Thyroid gland (tissue), 4 donors: Measurements from ENCODE around the gene ZFYVE27. TPM values are rescaled to one million over a fixed set of nuclear protein-coding genes. Genes with fewer than 3 reads are reported as not detected.
"Not testable (repeated sequence)": the region's sequence is repeated elsewhere in the genome, so short reads cannot be mapped to it uniquely, and the experiment has no call there.

Source experiments
- DNase-seq, 2 donors: peaks; one replicate each; pipeline ENCODE4 v3.0.0-alpha.2; 2019
- H3K27ac ChIP-seq, 3 donors: fragments of 200-600 bp; sonication (generic); 1 replicate in 2 of 3; 2 replicates in 1 of 3; pipeline ENCODE4 v1.5.1; 2016 to 2019; ENCODE audit warnings: mild to moderate bottlenecking in 1 of 3, moderate library complexity in 1 of 3
- H3K27me3 ChIP-seq: fragments of 200-600 bp; sonication (generic); one replicate; pipeline ENCODE4 v1.5.1; 2019
- H3K36me3 ChIP-seq, 2 donors: fragments of 200-600 bp; sonication (generic); one replicate each; pipeline ENCODE4 v1.5.1; 2016 to 2019
- H3K4me1 ChIP-seq, 2 donors: fragments of 200-600 bp; sonication (generic); one replicate each; pipeline ENCODE4 v1.5.1; 2017 to 2019
- H3K4me3 ChIP-seq, 3 donors: fragments of 200-600 bp; sonication (generic); replicated peaks in 1 of 3; 1 replicate in 2 of 3; 2 replicates in 1 of 3; pipeline ENCODE4 v1.5.1; 2016; ENCODE audit warnings: mild to moderate bottlenecking in 1 of 3
- H3K9me3 ChIP-seq: fragments of 200-600 bp; sonication (generic); one replicate; pipeline ENCODE4 v1.5.1; 2017
- CTCF ChIP-seq, 6 experiments: fragments of 200-600 bp in 3 of 6; fragments of 450-650 bp in 3 of 6; sonication (generic) in 3 of 6; IDR thresholded peaks; one replicate each; pipeline ENCODE4 v1.5.1; 2016 to 2019; ENCODE audit warnings: antibody characterized with exemption in 6 of 6, mild to moderate bottlenecking in 2 of 6, inconsistent platforms in 1 of 6, moderate library complexity in 1 of 6
- POLR2A ChIP-seq, 2 donors: fragments of 450-650 bp; IDR thresholded peaks; one replicate each; pipeline ENCODE4 v1.6.1; 2017; ENCODE audit warnings: antibody characterized with exemption in 2 of 2, mild to moderate bottlenecking in 2 of 2, moderate library complexity in 1 of 2
- WGBS, 2 donors: methylation state at CpG; one replicate each; pipeline ENCODE4 v1.1.5; 2017; 5-methylcytosine and 5-hydroxymethylcytosine counted together
- intact Hi-C: fragments of 100-400 bp; cut with DNase I; formaldehyde crosslinking; loops from one replicate; pipeline ENCODE4 v1.15.1; 2023
- total RNA-seq, 4 donors: library from RNA; depleted of rRNA; stranded (reverse); fragments of >200 nt; gene quantifications; one replicate each; pipeline ENCODE4 v1.2.3, GENCODE V29; 2016

ZFYVE27 gene
- total RNA-seq = 10 to 100 TPM; 18.4 to 43.5 (median 24.8) TPM

- intact Hi-C loops = loop anchor here (10.0 kb wide), 1 partner anchor 62 kb away; no protein-coding TSS in a partner anchor
- WGBS, 2 donors = 0% methylated on average over 27 to 28 of the region's 72 CpGs
Measured at GRCh38 chr10:97736902-97737769, at the start of gene ZFYVE27. TSS of gene ZFYVE27 (plus strand) at chr10:97737128. CDS start at chr10:97738478, 1,350 bp downstream.

GRCh38 chr10:97687785-97688781 lies 48.8 kb upstream of the ZFYVE27 start:
- Histone ChIP-seq H3K9me3 (no peaks in the 10 kb centered on the region), H3K27me3 (no peaks in the 10 kb centered on the region), H3K4me3 (no peak overlapping the region), H3K36me3 (no peaks in the 10 kb centered on the region), H3K27ac (peak overlapping the region; percentile 77 to 97 (median 94)), H3K4me1 (peaks cover 41 to 47% of the 10 kb centered on the region in 2 donors)
- intact Hi-C loops = no loop called here
- TF ChIP-seq POLR2A (IDR thresholded peaks at IDR 0.05) (no peak), CTCF (IDR thresholded peaks at IDR 0.05) (no peak)
- WGBS, 2 donors = 46 to 58% methylated on average over 14 of the region's 14 CpGs
- DNase-seq = peak; percentile 18

More at GRCh38 chr10:97736902-97737769, at the start of gene ZFYVE27:
- Histone ChIP-seq H3K27ac (peak within 1 kb of the TSS; percentile 73 to 87 (median 86)), H3K27me3 (no peaks in the 10 kb centered on the region), H3K4me3 (peak within 1 kb of the TSS; percentile 80 to 92 (median 85)), H3K9me3 (no peaks in the 10 kb centered on the region), H3K4me1 (peaks cover 12 to 14% of the 10 kb centered on the region in 2 donors), H3K36me3 (peaks cover 0 to 4% of the 10 kb centered on the region in 2 donors)
- DNase-seq = peak; percentile 97
- TF ChIP-seq CTCF (IDR thresholded peaks at IDR 0.05) (peak in 1 of 6 experiments; percentile 4), POLR2A (IDR thresholded peaks at IDR 0.05) (peak; percentile 83 to 94)

DNA sequence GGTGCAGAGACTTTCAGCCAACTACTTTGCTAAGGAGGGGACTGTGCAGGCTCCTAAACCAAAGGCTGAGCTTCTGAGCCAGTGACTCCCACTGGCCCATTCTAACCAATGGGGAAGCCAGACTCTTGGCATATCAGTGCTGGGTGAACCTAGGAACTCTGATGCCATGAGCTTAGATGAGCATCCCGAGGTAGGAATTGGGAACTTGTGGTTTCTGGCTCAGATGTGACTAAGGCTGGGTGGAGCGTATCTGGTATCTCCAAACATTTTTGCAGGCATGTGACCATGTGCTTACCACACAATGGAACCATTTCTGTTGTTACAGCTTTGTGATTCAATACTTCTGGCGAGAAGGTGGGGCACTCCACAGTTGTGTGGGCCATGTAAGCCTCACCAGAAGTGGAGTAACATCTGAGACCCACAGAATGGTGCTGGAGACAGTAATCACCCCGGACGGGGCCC lies 47.3 kb upstream of the ZFYVE27 start:
- WGBS, 2 donors = 87 to 91% methylated on average over 5 of the region's 5 CpGs
- no peaks in the 10 kb centered on the region for H3K36me3 ChIP-seq
- no peak for DNase-seq
- H3K4me1 ChIP-seq = peaks cover 29 to 34% of the 10 kb centered on the region in 2 donors
- no peaks in the 10 kb centered on the region for H3K9me3 ChIP-seq
- intact Hi-C loops = no loop called here
- H3K27ac ChIP-seq = peak overlapping the region in 2 of 3 donors; percentile 94 to 97
- TF ChIP-seq CTCF (IDR thresholded peaks at IDR 0.05) (no peak), POLR2A (IDR thresholded peaks at IDR 0.05) (no peak)
- no peaks in the 10 kb centered on the region for H3K27me3 ChIP-seq
- no peak overlapping the region for H3K4me3 ChIP-seq

GRCh38 chr10:97690133-97690532 lies 46.8 kb upstream of the ZFYVE27 start:
- intact Hi-C loops = no loop called here
- peak overlapping the region in 1 of 3 donors; percentile 97 for H3K27ac ChIP-seq

DNA sequence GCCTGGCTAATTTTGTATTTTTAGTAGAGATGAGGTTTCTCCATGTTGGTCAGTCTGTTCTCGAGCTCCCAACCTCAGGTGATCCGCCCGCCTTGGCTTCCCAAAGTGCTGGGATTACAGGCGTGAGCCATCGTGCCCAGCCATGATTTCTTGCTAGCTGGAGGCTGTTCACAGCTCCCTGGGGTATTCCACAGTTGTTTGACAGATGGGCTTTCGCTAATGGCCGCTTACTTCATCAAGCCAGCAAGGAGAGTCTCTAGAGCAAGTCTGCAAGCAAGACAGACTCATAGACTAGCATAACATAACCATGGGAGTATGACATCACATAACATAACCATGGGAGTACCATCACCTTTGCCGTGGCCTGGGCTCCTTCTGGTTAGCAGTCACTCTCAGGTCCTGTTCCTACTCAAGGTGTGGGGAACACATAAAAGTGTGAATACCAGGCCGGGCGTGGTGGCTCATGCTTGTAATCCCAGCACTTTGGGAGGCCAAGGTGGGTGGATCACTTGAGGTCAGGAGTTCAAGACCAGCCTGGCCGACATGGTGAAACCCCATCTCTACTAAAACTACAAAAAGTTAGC lies 38.8 kb upstream of the ZFYVE27 start:
- 82 to 85% methylated on average over 7 to 11 of the region's 11 CpGs for WGBS, 2 donors
- H3K36me3 ChIP-seq, DNase-seq, H3K4me1 ChIP-seq, H3K27ac ChIP-seq, H3K4me3 ChIP-seq, H3K9me3 ChIP-seq, intact Hi-C loops, H3K27me3 ChIP-seq: not testable (repeated sequence)

More at GRCh38 chr10:97690133-97690532, 46.8 kb upstream of the ZFYVE27 start:
- no peaks in the 10 kb centered on the region for H3K9me3 ChIP-seq
- no peak overlapping the region for H3K4me3 ChIP-seq
- H3K36me3 ChIP-seq = no peaks in the 10 kb centered on the region
- H3K27me3 ChIP-seq = no peaks in the 10 kb centered on the region
- no peak for DNase-seq
- WGBS, 2 donors = 92 to 96% methylated on average over 3 of the region's 3 CpGs
- peaks cover 23 to 28% of the 10 kb centered on the region in 2 donors for H3K4me1 ChIP-seq
- TF ChIP-seq POLR2A (IDR thresholded peaks at IDR 0.05) (no peak), CTCF (IDR thresholded peaks at IDR 0.05) (no peak)
